SK-N-SH (cell line): Measurements from ENCODE around the gene TUBB2B. TPM values are rescaled to one million over a fixed set of nuclear protein-coding genes. Genes with fewer than 3 reads are reported as not detected.

ENCODE experiments used
- CTCF ChIA-PET: fragments of 300-600, 350-600 bp; formaldehyde crosslinking; extraction: SDS; loops from one replicate; lab custom pipeline; 2021; lab: Yijun Ruan, JAX
- POLR2A ChIA-PET: fragments of 350-600 bp; sonication (Branson Sonifier 250); formaldehyde crosslinking; extraction: SDS; loops from one replicate; lab custom pipeline; 2020; ENCODE audit warnings: antibody characterized with exemption, inconsistent platforms; lab: Yijun Ruan, JAX
- DNase-seq: peaks from one replicate; pipeline ENCODE4 v3.0.0; 2012
- H2AFZ ChIP-seq: fragments of 200-600 bp; sonication (generic); 2 replicates; pipeline ENCODE4 v1.8.1; 2016; ENCODE audit warnings: antibody characterized with exemption, mild to moderate bottlenecking, low read depth
- H3F3A ChIP-seq: fragments of 200-600 bp; sonication (generic); replicated peaks from 2 replicates; pipeline ENCODE3; 2016; ENCODE audit warnings: antibody characterized with exemption, mild to moderate bottlenecking; ENCODE audit not compliant: insufficient read depth
- H3K27ac ChIP-seq, 2 experiments: fragments of 200-500 bp in 1 of 2; fragments of 200-600 bp in 1 of 2; sonication (Bioruptor generic) in 1 of 2; sonication (generic), shearing (Covaris generic) in 1 of 2; 2 replicates each; pipeline versions ENCODE4 v1.5.1 to v1.6.1; 2014 to 2016; ENCODE audit warnings: low read depth in 2 of 2, inconsistent platforms in 1 of 2, low read length in 1 of 2, mild to moderate bottlenecking in 1 of 2, mixed read lengths in 1 of 2
- H3K27me3 ChIP-seq: fragments of 200-600 bp; sonication (generic), shearing (Covaris generic); 2 replicates; pipeline ENCODE4 v1.6.1; 2016; ENCODE audit warnings: mixed run types; ENCODE audit not compliant: insufficient read depth
- H3K36me3 ChIP-seq, 2 experiments: fragments of 200-500 bp in 1 of 2; fragments of 200-600 bp in 1 of 2; sonication (Bioruptor generic) in 1 of 2; sonication (generic) in 1 of 2; replicated peaks in 1 of 2; 2 replicates each; pipeline versions ENCODE3 to v1.5.1; 2014 to 2016; ENCODE audit warnings: low read length in 1 of 2, mild to moderate bottlenecking in 1 of 2; ENCODE audit not compliant: insufficient read depth in 2 of 2, control insufficient read depth in 1 of 2
- H3K4me1 ChIP-seq, 2 experiments: fragments of 200-500 bp in 1 of 2; fragments of 200-600 bp in 1 of 2; sonication (Bioruptor generic) in 1 of 2; sonication (generic), shearing (Covaris generic) in 1 of 2; 2 replicates each; pipeline versions ENCODE4 v1.5.1 to v1.6.1; 2014 to 2016; ENCODE audit warnings: low read depth in 1 of 2, low read length in 1 of 2, mixed run types in 1 of 2; ENCODE audit not compliant: insufficient read depth in 2 of 2, control insufficient read depth in 1 of 2
- H3K4me2 ChIP-seq: fragments of 200-600 bp; sonication (generic), shearing (Covaris generic); 2 replicates; pipeline ENCODE4 v1.6.1; 2017; ENCODE audit warnings: mixed run types
- H3K4me3 ChIP-seq, 2 experiments: fragments of 200-500 bp in 1 of 2; fragments of 200-600 bp in 1 of 2; sonication (Bioruptor generic) in 1 of 2; sonication (generic), shearing (Covaris generic) in 1 of 2; 2 replicates each; pipeline versions ENCODE4 v1.5.1 to v1.8.1; 2014 to 2016; ENCODE audit warnings: low read depth in 2 of 2, inconsistent platforms in 1 of 2, low read length in 1 of 2, mild to moderate bottlenecking in 1 of 2, mixed read lengths in 1 of 2, moderate library complexity in 1 of 2
- H3K79me2 ChIP-seq: fragments of 200-600 bp; sonication (generic); 2 replicates; pipeline ENCODE4 v1.8.1; 2017; ENCODE audit warnings: mild to moderate bottlenecking; ENCODE audit not compliant: insufficient read depth
- H3K9ac ChIP-seq: fragments of 200-600 bp; sonication (generic); 2 replicates; pipeline ENCODE4 v1.6.1; 2017; ENCODE audit warnings: mixed run types
- H3K9me2 ChIP-seq: fragments of 200-600 bp; sonication (generic); 2 replicates; pipeline ENCODE4 v1.6.1; 2017; ENCODE audit warnings: mixed run types
- H3K9me3 ChIP-seq: fragments of 200-600 bp; sonication (generic); 2 replicates; pipeline ENCODE4 v1.6.1; 2017; ENCODE audit warnings: mixed run types, mild to moderate bottlenecking, moderate library complexity
- H4K20me1 ChIP-seq: fragments of 200-600 bp; sonication (generic); 2 replicates; pipeline ENCODE4 v1.6.1; 2017; ENCODE audit warnings: mild to moderate bottlenecking, mixed run types; ENCODE audit not compliant: insufficient read depth
- CHD2 ChIP-seq: fragments of 150-350 bp; IDR thresholded peaks from 2 replicates; pipeline ENCODE4 v1.6.1; 2018; ENCODE audit warnings: low read length; ENCODE audit not compliant: partially characterized antibody
- GABPA ChIP-seq: IDR thresholded peaks from 2 replicates; pipeline ENCODE4 v1.4.0; 2012; ENCODE audit warnings: low read depth, mild to moderate bottlenecking
- GATA2 ChIP-seq: sonication (generic); formaldehyde crosslinking; IDR thresholded peaks from 2 replicates; pipeline ENCODE4 v1.5.0; 2020; ENCODE audit warnings: mild to moderate bottlenecking, missing genetic modification reagents
- JUND ChIP-seq: IDR thresholded peaks from 2 replicates; pipeline ENCODE4 v1.4.0; 2012
- MXI1 ChIP-seq: IDR thresholded peaks from 2 replicates; pipeline ENCODE4 v1.6.1; 2012; ENCODE audit warnings: mild to moderate bottlenecking, low read depth, low read length, improper control_type of control experiment
- NRF1 ChIP-seq: IDR thresholded peaks from 2 replicates; pipeline ENCODE4 v1.6.1; 2012; ENCODE audit warnings: low read depth, mild to moderate bottlenecking, low read length
- POLR2AphosphoS5 ChIP-seq: IDR thresholded peaks from 2 replicates; pipeline ENCODE4 v1.6.1; 2012; ENCODE audit warnings: low read depth, low read length
- RFX5 ChIP-seq: IDR thresholded peaks from 2 replicates; pipeline ENCODE4 v1.6.1; 2012; ENCODE audit warnings: mild to moderate bottlenecking, improper control_type of control experiment, low read length
- SIN3A ChIP-seq: IDR thresholded peaks from 2 replicates; pipeline ENCODE4 v1.6.1; 2012; ENCODE audit warnings: low read depth, mild to moderate bottlenecking, low read length, moderate library complexity, borderline replicate concordance
- SMC3 ChIP-seq: IDR thresholded peaks from 2 replicates; pipeline ENCODE4 v1.6.1; 2012; ENCODE audit warnings: low read depth, low read length, improper control_type of control experiment
- YY1 ChIP-seq: IDR thresholded peaks from 2 replicates; pipeline ENCODE4 v1.4.0; 2012; ENCODE audit warnings: low read depth, mild to moderate bottlenecking
- WGBS: methylation state at CpG from one replicate; pipeline ENCODE4 v1.1.6; 2017; ENCODE audit warnings: low lambda C conversion rate; 5-methylcytosine and 5-hydroxymethylcytosine counted together
- polyA plus RNA-seq, 3 experiments: library from polyadenylated mRNA; depleted of rRNA; stranded (reverse); fragments of >200 nt; gene quantifications; 2 replicates each; pipeline ENCODE4 v1.2.3, GENCODE V29; 2012
- TF ChIP-seq, protein P1 (sequence below): IDR thresholded peaks from 2 replicates; pipeline ENCODE4 v1.4.0; 2012; ENCODE audit warnings: low read depth, borderline replicate concordance
- TF ChIP-seq, protein P2 (sequence below): IDR thresholded peaks from 2 replicates; pipeline ENCODE4 v1.4.0; 2012; ENCODE audit warnings: low read depth, borderline replicate concordance
- TF ChIP-seq, protein P3 (sequence below): fragments of 200-600 bp; sonication (generic); IDR thresholded peaks from 2 replicates; pipeline ENCODE4 v1.6.1; 2017; ENCODE audit warnings: antibody characterized with exemption, mild to moderate bottlenecking, moderate library complexity

TUBB2B gene
- polyA plus RNA-seq, 1 of the 3 experiments (the other 2 are of a cell fraction) = 162 TPM

DNA sequence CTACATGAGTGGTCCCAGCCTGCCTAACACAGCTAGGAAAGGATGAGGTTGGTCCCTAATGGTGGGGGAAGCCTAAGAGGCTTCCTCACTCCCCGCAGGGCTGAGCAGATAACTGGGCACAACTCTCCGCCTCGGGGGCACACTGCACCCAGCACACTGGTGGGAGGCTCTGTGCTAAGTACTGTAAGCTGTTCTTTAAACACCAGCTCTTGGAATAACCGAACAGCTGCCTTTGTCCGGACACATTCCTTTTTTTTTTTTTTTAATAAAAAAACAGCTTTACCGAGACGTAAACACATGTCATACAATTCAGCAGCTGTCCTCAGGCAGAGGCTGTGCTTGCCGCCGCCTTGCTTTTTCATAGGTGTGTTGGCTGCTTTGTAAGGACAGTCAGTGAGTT is 38.2 kb upstream of the TUBB2B start:
- H3K4me3 ChIP-seq = no peak overlapping the region
- ChIA-PET CTCF (interaction anchor here (0.5 to 1.5 kb wide), 6 partner anchors 14 to 1226 kb away, joined by 3 to 5 read pairs (median 3); no protein-coding TSS in a partner anchor), POLR2A (interaction anchor here (0.5 to 0.7 kb wide), 2 partner anchors 39 to 819 kb away, joined by 3 read pairs; no protein-coding TSS in a partner anchor)
- no peak overlapping the region for H3K4me2 ChIP-seq
- peaks cover 2 to 16% of the 10 kb centered on the region in 2 experiments; a peak in 1 of 4 replicates for H3K4me1 ChIP-seq
- TF ChIP-seq SIN3A = no peak
- no peak for TF ChIP-seq SMC3
- TF ChIP-seq NRF1 = no peak
- no peak for TF ChIP-seq JUND
- no peak for TF ChIP-seq GATA2
- TF ChIP-seq CHD2 = no peak
- TF ChIP-seq MXI1 = no peak
- TF ChIP-seq, protein P1, sequence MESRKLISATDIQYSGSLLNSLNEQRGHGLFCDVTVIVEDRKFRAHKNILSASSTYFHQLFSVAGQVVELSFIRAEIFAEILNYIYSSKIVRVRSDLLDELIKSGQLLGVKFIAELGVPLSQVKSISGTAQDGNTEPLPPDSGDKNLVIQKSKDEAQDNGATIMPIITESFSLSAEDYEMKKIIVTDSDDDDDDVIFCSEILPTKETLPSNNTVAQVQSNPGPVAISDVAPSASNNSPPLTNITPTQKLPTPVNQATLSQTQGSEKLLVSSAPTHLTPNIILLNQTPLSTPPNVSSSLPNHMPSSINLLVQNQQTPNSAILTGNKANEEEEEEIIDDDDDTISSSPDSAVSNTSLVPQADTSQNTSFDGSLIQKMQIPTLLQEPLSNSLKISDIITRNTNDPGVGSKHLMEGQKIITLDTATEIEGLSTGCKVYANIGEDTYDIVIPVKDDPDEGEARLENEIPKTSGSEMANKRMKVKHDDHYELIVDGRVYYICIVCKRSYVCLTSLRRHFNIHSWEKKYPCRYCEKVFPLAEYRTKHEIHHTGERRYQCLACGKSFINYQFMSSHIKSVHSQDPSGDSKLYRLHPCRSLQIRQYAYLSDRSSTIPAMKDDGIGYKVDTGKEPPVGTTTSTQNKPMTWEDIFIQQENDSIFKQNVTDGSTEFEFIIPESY = no peak
- no peak for TF ChIP-seq YY1
- TF ChIP-seq, protein P2, sequence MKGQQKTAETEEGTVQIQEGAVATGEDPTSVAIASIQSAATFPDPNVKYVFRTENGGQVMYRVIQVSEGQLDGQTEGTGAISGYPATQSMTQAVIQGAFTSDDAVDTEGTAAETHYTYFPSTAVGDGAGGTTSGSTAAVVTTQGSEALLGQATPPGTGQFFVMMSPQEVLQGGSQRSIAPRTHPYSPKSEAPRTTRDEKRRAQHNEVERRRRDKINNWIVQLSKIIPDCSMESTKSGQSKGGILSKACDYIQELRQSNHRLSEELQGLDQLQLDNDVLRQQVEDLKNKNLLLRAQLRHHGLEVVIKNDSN = no peak
- no peak for TF ChIP-seq POLR2AphosphoS5
- no peaks in the 10 kb centered on the region for H3K27me3 ChIP-seq
- no peak overlapping the region for H3K9ac ChIP-seq
- peaks cover 16% of the 10 kb centered on the region for H4K20me1 ChIP-seq
- H3K9me2 ChIP-seq = no peaks in the 10 kb centered on the region
- peaks cover 8 to 51% of the 10 kb centered on the region in 2 experiments for H3K36me3 ChIP-seq
- H3K9me3 ChIP-seq = no peaks in the 10 kb centered on the region
- H2AFZ ChIP-seq = no peak overlapping the region
- peaks cover 46% of the 10 kb centered on the region for H3K79me2 ChIP-seq
- WGBS = 69% methylated on average over 7 of the region's 9 CpGs
- no peaks in the 10 kb centered on the region for H3F3A ChIP-seq
- DNase-seq = no peak
- no peak overlapping the region for H3K27ac ChIP-seq

DNA sequence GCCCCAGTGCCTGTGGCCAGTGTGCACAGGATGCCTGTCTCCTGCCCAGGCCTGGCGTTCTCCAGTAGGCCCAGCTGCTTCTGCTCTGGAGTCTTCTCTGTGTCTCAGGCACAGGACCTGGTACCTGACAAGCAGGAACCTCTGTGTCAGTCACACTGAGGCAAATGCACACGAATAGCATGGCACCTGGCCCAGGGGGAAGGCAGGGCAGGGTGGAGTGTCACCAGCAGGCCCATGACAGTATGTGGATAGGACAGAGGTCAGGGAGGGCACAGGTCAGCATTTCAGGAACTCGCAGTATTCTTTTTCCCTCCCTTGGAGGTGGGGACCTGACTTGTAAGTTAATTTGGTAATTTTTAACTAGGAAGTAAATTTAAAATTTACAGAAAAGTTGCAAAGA is 36.9 kb upstream of the TUBB2B start:
- CTCF ChIA-PET = interaction anchor here (0.5 to 7.5 kb wide), 4 partner anchors 12 to 56 kb away, joined by 3 to 48 read pairs (median 6); no protein-coding TSS in a partner anchor
- no peaks in the 10 kb centered on the region for H3K9me2 ChIP-seq
- no peak for DNase-seq

More for the DNA sequence above, 36.9 kb upstream of the TUBB2B start:
- Histone ChIP-seq H3F3A (no peaks in the 10 kb centered on the region), H3K9ac (no peak overlapping the region), H3K4me1 (peaks cover 6 to 20% of the 10 kb centered on the region in 2 experiments; a peak in 1 of 4 replicates), H4K20me1 (peaks cover 20% of the 10 kb centered on the region), H3K79me2 (peaks cover 54% of the 10 kb centered on the region), H3K27ac (no peak overlapping the region), H3K27me3 (no peaks in the 10 kb centered on the region), H3K36me3 (peaks cover 3 to 42% of the 10 kb centered on the region in 2 experiments), H2AFZ (no peak overlapping the region), H3K4me2 (no peak overlapping the region), H3K4me3 (no peak overlapping the region), H3K9me3 (no peaks in the 10 kb centered on the region)
- POLR2A ChIA-PET = no interaction called here
- TF ChIP-seq RFX5 = no peak
- no peak for TF ChIP-seq GABPA
- TF ChIP-seq, protein P3, sequence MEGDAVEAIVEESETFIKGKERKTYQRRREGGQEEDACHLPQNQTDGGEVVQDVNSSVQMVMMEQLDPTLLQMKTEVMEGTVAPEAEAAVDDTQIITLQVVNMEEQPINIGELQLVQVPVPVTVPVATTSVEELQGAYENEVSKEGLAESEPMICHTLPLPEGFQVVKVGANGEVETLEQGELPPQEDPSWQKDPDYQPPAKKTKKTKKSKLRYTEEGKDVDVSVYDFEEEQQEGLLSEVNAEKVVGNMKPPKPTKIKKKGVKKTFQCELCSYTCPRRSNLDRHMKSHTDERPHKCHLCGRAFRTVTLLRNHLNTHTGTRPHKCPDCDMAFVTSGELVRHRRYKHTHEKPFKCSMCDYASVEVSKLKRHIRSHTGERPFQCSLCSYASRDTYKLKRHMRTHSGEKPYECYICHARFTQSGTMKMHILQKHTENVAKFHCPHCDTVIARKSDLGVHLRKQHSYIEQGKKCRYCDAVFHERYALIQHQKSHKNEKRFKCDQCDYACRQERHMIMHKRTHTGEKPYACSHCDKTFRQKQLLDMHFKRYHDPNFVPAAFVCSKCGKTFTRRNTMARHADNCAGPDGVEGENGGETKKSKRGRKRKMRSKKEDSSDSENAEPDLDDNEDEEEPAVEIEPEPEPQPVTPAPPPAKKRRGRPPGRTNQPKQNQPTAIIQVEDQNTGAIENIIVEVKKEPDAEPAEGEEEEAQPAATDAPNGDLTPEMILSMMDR = no peak
- WGBS = 95% methylated on average over 3 of the region's 3 CpGs
